Measurements from ENCODE around the gene PODXL2. TPM values are rescaled to one million over a fixed set of nuclear protein-coding genes. Genes with fewer than 3 reads are reported as not detected.

Gene PODXL2
- total and polyA plus RNA-seq, 2 of the 8 experiments (the other 6 are each of a cell fraction or from before 2014, with no cell fraction given) = 27.6 to 31.6 TPM

DNA sequence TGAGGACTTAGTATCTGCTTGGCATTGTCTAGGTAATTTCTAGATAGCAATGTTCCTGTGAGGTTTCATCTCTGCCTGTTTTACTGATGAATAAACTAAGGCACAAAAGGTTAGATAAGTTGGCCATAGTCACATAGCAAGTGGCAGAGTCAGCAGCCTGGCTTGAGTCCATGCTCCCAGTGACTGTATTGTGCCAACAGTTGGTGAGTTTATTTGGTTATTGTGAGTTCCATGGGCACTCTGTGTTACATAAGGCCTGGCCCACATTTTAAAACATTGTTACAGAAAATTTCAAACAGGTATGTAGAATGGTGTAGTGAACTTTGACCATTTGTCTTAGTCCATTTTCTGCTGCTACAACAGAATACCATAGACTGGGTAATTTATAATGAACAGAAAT is 15.6 kb upstream of the PODXL2 start (continued):
- TF ChIP-seq, protein P1, sequence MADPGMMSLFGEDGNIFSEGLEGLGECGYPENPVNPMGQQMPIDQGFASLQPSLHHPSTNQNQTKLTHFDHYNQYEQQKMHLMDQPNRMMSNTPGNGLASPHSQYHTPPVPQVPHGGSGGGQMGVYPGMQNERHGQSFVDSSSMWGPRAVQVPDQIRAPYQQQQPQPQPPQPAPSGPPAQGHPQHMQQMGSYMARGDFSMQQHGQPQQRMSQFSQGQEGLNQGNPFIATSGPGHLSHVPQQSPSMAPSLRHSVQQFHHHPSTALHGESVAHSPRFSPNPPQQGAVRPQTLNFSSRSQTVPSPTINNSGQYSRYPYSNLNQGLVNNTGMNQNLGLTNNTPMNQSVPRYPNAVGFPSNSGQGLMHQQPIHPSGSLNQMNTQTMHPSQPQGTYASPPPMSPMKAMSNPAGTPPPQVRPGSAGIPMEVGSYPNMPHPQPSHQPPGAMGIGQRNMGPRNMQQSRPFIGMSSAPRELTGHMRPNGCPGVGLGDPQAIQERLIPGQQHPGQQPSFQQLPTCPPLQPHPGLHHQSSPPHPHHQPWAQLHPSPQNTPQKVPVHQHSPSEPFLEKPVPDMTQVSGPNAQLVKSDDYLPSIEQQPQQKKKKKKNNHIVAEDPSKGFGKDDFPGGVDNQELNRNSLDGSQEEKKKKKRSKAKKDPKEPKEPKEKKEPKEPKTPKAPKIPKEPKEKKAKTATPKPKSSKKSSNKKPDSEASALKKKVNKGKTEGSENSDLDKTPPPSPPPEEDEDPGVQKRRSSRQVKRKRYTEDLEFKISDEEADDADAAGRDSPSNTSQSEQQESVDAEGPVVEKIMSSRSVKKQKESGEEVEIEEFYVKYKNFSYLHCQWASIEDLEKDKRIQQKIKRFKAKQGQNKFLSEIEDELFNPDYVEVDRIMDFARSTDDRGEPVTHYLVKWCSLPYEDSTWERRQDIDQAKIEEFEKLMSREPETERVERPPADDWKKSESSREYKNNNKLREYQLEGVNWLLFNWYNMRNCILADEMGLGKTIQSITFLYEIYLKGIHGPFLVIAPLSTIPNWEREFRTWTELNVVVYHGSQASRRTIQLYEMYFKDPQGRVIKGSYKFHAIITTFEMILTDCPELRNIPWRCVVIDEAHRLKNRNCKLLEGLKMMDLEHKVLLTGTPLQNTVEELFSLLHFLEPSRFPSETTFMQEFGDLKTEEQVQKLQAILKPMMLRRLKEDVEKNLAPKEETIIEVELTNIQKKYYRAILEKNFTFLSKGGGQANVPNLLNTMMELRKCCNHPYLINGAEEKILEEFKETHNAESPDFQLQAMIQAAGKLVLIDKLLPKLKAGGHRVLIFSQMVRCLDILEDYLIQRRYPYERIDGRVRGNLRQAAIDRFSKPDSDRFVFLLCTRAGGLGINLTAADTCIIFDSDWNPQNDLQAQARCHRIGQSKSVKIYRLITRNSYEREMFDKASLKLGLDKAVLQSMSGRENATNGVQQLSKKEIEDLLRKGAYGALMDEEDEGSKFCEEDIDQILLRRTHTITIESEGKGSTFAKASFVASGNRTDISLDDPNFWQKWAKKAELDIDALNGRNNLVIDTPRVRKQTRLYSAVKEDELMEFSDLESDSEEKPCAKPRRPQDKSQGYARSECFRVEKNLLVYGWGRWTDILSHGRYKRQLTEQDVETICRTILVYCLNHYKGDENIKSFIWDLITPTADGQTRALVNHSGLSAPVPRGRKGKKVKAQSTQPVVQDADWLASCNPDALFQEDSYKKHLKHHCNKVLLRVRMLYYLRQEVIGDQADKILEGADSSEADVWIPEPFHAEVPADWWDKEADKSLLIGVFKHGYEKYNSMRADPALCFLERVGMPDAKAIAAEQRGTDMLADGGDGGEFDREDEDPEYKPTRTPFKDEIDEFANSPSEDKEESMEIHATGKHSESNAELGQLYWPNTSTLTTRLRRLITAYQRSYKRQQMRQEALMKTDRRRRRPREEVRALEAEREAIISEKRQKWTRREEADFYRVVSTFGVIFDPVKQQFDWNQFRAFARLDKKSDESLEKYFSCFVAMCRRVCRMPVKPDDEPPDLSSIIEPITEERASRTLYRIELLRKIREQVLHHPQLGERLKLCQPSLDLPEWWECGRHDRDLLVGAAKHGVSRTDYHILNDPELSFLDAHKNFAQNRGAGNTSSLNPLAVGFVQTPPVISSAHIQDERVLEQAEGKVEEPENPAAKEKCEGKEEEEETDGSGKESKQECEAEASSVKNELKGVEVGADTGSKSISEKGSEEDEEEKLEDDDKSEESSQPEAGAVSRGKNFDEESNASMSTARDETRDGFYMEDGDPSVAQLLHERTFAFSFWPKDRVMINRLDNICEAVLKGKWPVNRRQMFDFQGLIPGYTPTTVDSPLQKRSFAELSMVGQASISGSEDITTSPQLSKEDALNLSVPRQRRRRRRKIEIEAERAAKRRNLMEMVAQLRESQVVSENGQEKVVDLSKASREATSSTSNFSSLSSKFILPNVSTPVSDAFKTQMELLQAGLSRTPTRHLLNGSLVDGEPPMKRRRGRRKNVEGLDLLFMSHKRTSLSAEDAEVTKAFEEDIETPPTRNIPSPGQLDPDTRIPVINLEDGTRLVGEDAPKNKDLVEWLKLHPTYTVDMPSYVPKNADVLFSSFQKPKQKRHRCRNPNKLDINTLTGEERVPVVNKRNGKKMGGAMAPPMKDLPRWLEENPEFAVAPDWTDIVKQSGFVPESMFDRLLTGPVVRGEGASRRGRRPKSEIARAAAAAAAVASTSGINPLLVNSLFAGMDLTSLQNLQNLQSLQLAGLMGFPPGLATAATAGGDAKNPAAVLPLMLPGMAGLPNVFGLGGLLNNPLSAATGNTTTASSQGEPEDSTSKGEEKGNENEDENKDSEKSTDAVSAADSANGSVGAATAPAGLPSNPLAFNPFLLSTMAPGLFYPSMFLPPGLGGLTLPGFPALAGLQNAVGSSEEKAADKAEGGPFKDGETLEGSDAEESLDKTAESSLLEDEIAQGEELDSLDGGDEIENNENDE (IDR thresholded peaks at IDR 0.05; ENCODE audit: insufficient replicate concordance, low read length) = no peak
- TF ChIP-seq RBBP5 (IDR thresholded peaks at IDR 0.05; ENCODE audit: borderline replicate concordance, low read depth, low read length) (no peak), CHD1 (IDR thresholded peaks at IDR 0.05; ENCODE audit: low read depth, low read length) (no peak), KDM5A (IDR thresholded peaks at IDR 0.05; ENCODE audit: low read length) (no peak), CBX5 (IDR thresholded peaks at IDR 0.05; ENCODE audit: low read depth, low read length) (no peak), HDAC6 (IDR thresholded peaks at IDR 0.05; ENCODE audit: low read depth, low read length) (no peak)

Data from H1 (cell line).